Vein endothelial cell (primary cell): Measurements from ENCODE around the gene IFT27. TPM values are rescaled to one million over a fixed set of nuclear protein-coding genes. Genes with fewer than 3 reads are reported as not detected.

Source experiments
- total RNA-seq: library from RNA; depleted of rRNA; stranded (reverse); fragments of >200 nt; gene quantifications from 2 replicates; pipeline ENCODE4 v1.2.3, GENCODE V29; 2012

IFT27 gene
- total RNA-seq, result 13.6 and 18.0 TPM in 2 replicates

GRCh38 chr22:36775964-36776669, at the start of gene IFT27:
IFT27 (minus strand) TSS chr22:36776119; CDS start chr22:36775707, 412 bp downstream.

DNA sequence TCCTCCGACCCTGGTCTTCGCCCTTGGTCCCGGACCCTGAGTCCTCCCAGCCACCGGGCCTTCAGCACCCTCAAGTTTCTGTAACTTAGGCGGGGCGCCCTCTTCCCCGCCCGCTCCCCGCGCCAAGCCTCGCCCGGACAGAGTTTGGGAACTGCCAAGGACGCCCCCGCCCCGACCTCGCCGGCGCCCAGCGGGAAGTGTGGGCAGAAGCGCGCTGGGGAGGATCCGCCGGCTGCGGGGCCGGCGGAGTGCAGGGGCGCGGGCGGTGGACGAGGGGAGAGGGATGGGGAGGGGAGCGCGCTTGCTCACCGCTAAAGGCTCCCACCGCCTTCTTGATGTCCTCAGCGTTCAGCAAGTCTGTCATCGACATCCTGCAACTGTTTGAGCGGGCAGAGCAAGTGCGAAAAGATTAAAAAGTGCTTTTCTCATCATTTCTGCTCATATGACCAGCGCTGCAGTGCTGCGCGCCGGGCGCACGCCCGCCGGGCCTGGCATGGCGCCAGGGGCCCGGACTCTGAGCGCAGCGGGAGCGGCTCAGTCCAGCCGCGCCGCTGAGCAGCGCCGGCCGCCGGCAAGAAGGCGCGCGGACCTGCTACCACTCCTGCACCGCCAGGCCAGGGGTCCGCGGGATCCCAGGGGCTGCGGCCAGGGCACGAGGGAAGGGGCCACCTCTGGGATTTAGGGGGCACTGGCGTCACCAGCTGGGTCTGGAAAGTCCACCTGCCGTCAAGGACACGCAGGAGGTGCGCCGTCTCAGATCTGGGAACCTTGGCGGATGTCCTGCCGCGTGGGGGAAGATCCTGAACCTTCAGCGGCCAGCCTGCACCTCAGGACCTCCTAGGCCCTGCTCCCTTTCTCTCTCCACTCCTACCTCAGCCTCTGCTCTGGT, 41.0 kb upstream of the IFT27 start, which contains the start of gene PVALB:
Gene PVALB, minus strand, starts transcription at position 400 of the 889 bp plus-strand sequence. Its CDS starts 30 bp downstream, at position 370.

Other genes with a start within 250 kb of the IFT27 start
- gene EIF3D, start 247.0 kb downstream of the IFT27 start, total RNA-seq, result 503 and 511 TPM in 2 replicates
- gene CACNG2, start 72.4 kb downstream of the IFT27 start, total RNA-seq, result not detected in 2 replicates
- gene PVALB, start 40.9 kb upstream of the IFT27 start, total RNA-seq, result not detected in 2 replicates
- not detected in 2 replicates for gene NCF4, start 84.9 kb upstream of the IFT27 start, total RNA-seq
- gene CSF2RB, start 137.5 kb upstream of the IFT27 start, total RNA-seq, result 15.6 and 21.6 TPM in 2 replicates
- 60.7 and 73.8 TPM in 2 replicates for gene TST, start 243.3 kb upstream of the IFT27 start, total RNA-seq
- 103 and 165 TPM in 2 replicates for gene MPST, start 243.6 kb upstream of the IFT27 start, total RNA-seq